Trophoblast cell (in vitro differentiated cells and primary cell): ENCODE data around the gene PAX5.
"Not testable (repeated sequence)": the region's sequence is repeated elsewhere in the genome, so short reads cannot be mapped to it uniquely, and the experiment has no call there.

Source experiments
- DNase-seq, 2 donors: peaks; one replicate each; pipeline ENCODE4 v3.0.0-alpha.2; 2016
- H2AFZ ChIP-seq: 2 replicates; pipeline ENCODE4 v1.6.1; 2013; ENCODE audit warnings: low read length, moderate library complexity, mild to moderate bottlenecking; ENCODE audit not compliant: insufficient read depth, poor library complexity
- H2AK5ac ChIP-seq: 2 replicates; pipeline ENCODE4 v1.6.1; 2013; ENCODE audit warnings: mild to moderate bottlenecking, low read length
- H2BK120ac ChIP-seq: 2 replicates; pipeline ENCODE4 v1.6.1; 2013; ENCODE audit warnings: low read length, mild to moderate bottlenecking, moderate library complexity; ENCODE audit not compliant: insufficient read depth, poor library complexity
- H2BK12ac ChIP-seq: 2 replicates; pipeline ENCODE4 v1.6.1; 2013; ENCODE audit warnings: mild to moderate bottlenecking, low read length, moderate library complexity
- H2BK5ac ChIP-seq: 2 replicates; pipeline ENCODE4 v1.6.1; 2013; ENCODE audit warnings: low read length, low read depth, moderate library complexity, mild to moderate bottlenecking; ENCODE audit not compliant: poor library complexity
- H3K14ac ChIP-seq: 2 replicates; pipeline ENCODE4 v1.6.1; 2013; ENCODE audit warnings: mild to moderate bottlenecking, low read length
- H3K18ac ChIP-seq: 2 replicates; pipeline ENCODE4 v1.6.1; 2013; ENCODE audit warnings: mild to moderate bottlenecking, low read length
- H3K23ac ChIP-seq: 2 replicates; pipeline ENCODE4 v1.6.1; 2013; ENCODE audit warnings: low read length
- H3K27ac ChIP-seq: 2 replicates; pipeline ENCODE4 v1.5.1; 2013; ENCODE audit warnings: low read depth, mild to moderate bottlenecking, inconsistent platforms, low read length, moderate library complexity
- H3K27me3 ChIP-seq: 2 replicates; pipeline ENCODE4 v1.6.1; 2013; ENCODE audit warnings: inconsistent platforms, mild to moderate bottlenecking, low read length, moderate library complexity; ENCODE audit not compliant: insufficient read depth
- H3K36me3 ChIP-seq, 2 experiments: 1 replicate in 1 of 2; 2 replicates in 1 of 2; pipeline ENCODE4 v1.6.1; 2013; ENCODE audit warnings: low read length in 2 of 2, mild to moderate bottlenecking in 2 of 2, moderate library complexity in 1 of 2; ENCODE audit not compliant: insufficient read depth in 2 of 2, control insufficient read depth in 1 of 2
- H3K4ac ChIP-seq: 2 replicates; pipeline ENCODE4 v1.6.1; 2013; ENCODE audit warnings: low read depth, mild to moderate bottlenecking, low read length, moderate library complexity
- H3K4me1 ChIP-seq, 2 experiments: 1 replicate in 1 of 2; 2 replicates in 1 of 2; pipeline ENCODE4 v1.6.1; 2013; ENCODE audit warnings: low read length in 2 of 2, mild to moderate bottlenecking in 2 of 2, moderate library complexity in 1 of 2; ENCODE audit not compliant: insufficient read depth in 2 of 2, control insufficient read depth in 1 of 2
- H3K4me2 ChIP-seq: 2 replicates; pipeline ENCODE4 v1.6.1; 2013; ENCODE audit warnings: inconsistent platforms, mild to moderate bottlenecking, low read length, moderate library complexity
- H3K4me3 ChIP-seq: 2 replicates; pipeline ENCODE4 v1.5.1; 2013; ENCODE audit warnings: mild to moderate bottlenecking, low read depth, low read length, inconsistent platforms
- H3K79me1 ChIP-seq: one replicate; pipeline ENCODE4 v1.6.1; 2013; ENCODE audit warnings: low read length
- H3K79me2 ChIP-seq: 2 replicates; pipeline ENCODE4 v1.6.1; 2013; ENCODE audit warnings: low read length, mild to moderate bottlenecking; ENCODE audit not compliant: control insufficient read depth, insufficient read depth, poor library complexity
- H3K9ac ChIP-seq: 2 replicates; pipeline ENCODE4 v1.6.1; 2013; ENCODE audit warnings: mild to moderate bottlenecking, low read length
- H3K9me3 ChIP-seq: 2 replicates; pipeline ENCODE4 v1.6.1; 2013; ENCODE audit warnings: low read depth, mild to moderate bottlenecking, control low read depth, inconsistent platforms, low read length; ENCODE audit not compliant: insufficient read depth
- H4K12ac ChIP-seq: 2 replicates; pipeline ENCODE4 v1.6.1; 2013; ENCODE audit warnings: low read depth, mild to moderate bottlenecking, low read length, moderate library complexity
- H4K8ac ChIP-seq: 2 replicates; pipeline ENCODE4 v1.6.1; 2013; ENCODE audit warnings: low read depth, mild to moderate bottlenecking, low read length, moderate library complexity
- H4K91ac ChIP-seq: one replicate; pipeline ENCODE4 v1.6.1; 2013; ENCODE audit warnings: low read depth, mild to moderate bottlenecking, low read length, moderate library complexity
- WGBS: extraction: QIAGEN DNeasy Blood & Tissue Kit; methylation state at CpG from one replicate; pipeline ENCODE4 v1.1.7; 2013; ENCODE audit warnings: missing lambda C conversion rate; ENCODE audit not compliant: insufficient read length, insufficient coverage; ENCODE audit errors: extremely low coverage; 5-methylcytosine and 5-hydroxymethylcytosine counted together

PAX5 gene

DNA sequence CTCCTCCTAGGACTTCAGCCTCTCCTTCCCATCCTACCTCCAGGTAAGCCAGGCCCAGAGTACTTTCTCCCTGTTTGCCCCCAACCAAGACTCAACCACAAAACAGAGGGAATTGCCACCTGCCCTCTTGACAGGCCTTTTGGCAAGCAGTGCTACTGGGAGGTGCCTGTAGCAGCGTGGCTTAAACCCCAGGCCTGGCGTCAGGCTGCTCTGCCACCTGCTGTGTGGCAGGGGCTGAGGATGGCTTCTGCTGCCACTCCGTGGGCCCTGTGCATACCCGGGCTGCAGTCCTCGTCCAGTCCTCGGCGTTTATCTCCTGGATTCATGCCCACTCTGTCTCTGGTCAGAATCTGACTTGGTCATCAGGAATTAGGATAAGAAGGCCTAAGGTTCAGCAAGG lies 163.1 kb downstream of the PAX5 start:
- Histone ChIP-seq H3K23ac (no peak overlapping the region), H3K79me1 (no peaks in the 10 kb centered on the region), H3K18ac (no peak overlapping the region), H2AFZ (no peak overlapping the region), H4K8ac (no peak overlapping the region), H3K14ac (no peak overlapping the region), H3K36me3 (no peaks in the 10 kb centered on the region), H3K79me2 (no peaks in the 10 kb centered on the region), H3K27me3 (no peaks in the 10 kb centered on the region), H3K4me2 (no peak overlapping the region), H4K91ac (no peak overlapping the region), H3K9ac (no peak overlapping the region), H3K27ac (no peak overlapping the region), H4K12ac (no peak overlapping the region), H3K4ac (no peak overlapping the region), H2BK5ac (no peak overlapping the region), H3K9me3 (peaks cover 8% of the 10 kb centered on the region), H2AK5ac (no peak overlapping the region), H3K4me1 (no peaks in the 10 kb centered on the region), H2BK120ac (no peak overlapping the region), H3K4me3 (no peak overlapping the region), H2BK12ac (no peak overlapping the region)
- no peak for DNase-seq
- WGBS: no CpG with 5 or more reads among the region's 7 CpGs

DNA sequence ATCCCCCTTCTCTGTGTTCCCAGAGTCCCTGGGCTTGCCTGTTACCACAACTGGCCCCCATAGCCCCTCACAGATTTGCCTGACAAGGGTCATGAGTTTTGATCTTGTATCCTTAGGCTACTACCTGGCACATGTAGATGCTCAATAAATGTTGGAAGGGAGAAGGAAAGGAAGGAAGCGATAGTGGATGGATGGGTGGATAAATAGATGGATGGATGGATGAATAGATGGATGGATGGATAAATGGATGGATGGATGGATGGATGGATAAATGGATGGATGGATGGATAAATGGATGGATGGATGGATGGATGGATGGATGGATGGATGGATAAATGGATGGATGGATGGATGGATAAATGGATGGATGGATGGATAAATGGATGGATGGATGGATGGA lies 164.5 kb downstream of the PAX5 start:
- H2BK120ac ChIP-seq, H3K18ac ChIP-seq, H4K91ac ChIP-seq: not testable (repeated sequence)

DNA sequence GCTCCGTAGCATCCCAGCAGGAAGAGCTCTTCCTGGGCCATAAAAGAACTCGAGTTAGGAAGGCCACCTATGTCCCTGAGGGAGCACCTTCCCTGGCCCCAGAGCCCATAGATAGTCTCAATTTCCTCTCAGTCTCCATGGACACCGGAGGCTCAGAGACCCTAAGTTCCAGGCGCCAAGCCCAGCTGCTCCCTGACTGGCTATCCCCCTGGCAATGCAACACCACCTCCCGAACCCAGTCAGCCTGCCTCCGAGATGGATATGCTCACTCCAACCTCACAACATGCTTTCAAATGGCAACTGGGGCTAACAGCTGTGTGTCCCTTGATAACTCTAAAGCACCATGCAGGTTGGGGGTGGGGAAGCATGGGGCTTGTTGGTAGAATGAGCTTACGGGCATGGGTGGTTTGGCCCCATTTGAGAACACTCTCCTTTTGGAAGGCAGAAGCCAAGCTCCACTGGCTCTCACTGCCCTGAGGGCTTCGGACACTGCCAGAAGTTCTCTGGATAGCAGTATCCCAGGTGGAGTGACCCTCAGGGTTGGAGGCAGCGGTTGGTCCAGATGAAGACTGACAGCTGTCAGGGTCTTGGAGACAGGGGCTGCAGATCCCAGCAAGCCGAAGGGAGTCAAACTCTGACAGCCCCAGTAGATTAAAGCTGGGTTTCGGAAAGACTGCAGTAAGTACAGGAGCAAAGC lies 165.3 kb downstream of the PAX5 start:
- Histone ChIP-seq H3K4ac (no peak overlapping the region), H4K12ac (no peak overlapping the region), H3K27me3 (no peaks in the 10 kb centered on the region), H3K27ac (no peak overlapping the region), H3K4me2 (no peak overlapping the region), H2BK120ac (no peak overlapping the region), H3K36me3 (no peaks in the 10 kb centered on the region), H3K9me3 (peaks cover 7% of the 10 kb centered on the region), H2BK5ac (no peak overlapping the region), H3K14ac (no peak overlapping the region), H3K4me1 (no peaks in the 10 kb centered on the region), H3K18ac (no peak overlapping the region), H2BK12ac (no peak overlapping the region), H2AFZ (no peak overlapping the region), H3K79me1 (no peaks in the 10 kb centered on the region), H3K23ac (no peak overlapping the region), H4K91ac (no peak overlapping the region), H3K4me3 (no peak overlapping the region), H4K8ac (no peak overlapping the region), H2AK5ac (no peak overlapping the region), H3K9ac (no peak overlapping the region), H3K79me2 (no peaks in the 10 kb centered on the region)
- WGBS: no CpG with 5 or more reads among the region's 11 CpGs
- no peak for DNase-seq

More for the DNA sequence above, 164.5 kb downstream of the PAX5 start:
- not testable (repeated sequence) for H3K14ac ChIP-seq, H3K4me2 ChIP-seq, H2BK5ac ChIP-seq, H3K27ac ChIP-seq, H3K79me2 ChIP-seq, H4K8ac ChIP-seq, H2AK5ac ChIP-seq, DNase-seq, H3K4ac ChIP-seq, H2BK12ac ChIP-seq, H3K36me3 ChIP-seq, H2AFZ ChIP-seq, H3K27me3 ChIP-seq, H3K79me1 ChIP-seq, H3K9me3 ChIP-seq, H3K4me1 ChIP-seq, H3K9ac ChIP-seq, H4K12ac ChIP-seq, H3K4me3 ChIP-seq, H3K23ac ChIP-seq
- 100% methylated on average over 1 of the region's 1 CpG for WGBS

DNA sequence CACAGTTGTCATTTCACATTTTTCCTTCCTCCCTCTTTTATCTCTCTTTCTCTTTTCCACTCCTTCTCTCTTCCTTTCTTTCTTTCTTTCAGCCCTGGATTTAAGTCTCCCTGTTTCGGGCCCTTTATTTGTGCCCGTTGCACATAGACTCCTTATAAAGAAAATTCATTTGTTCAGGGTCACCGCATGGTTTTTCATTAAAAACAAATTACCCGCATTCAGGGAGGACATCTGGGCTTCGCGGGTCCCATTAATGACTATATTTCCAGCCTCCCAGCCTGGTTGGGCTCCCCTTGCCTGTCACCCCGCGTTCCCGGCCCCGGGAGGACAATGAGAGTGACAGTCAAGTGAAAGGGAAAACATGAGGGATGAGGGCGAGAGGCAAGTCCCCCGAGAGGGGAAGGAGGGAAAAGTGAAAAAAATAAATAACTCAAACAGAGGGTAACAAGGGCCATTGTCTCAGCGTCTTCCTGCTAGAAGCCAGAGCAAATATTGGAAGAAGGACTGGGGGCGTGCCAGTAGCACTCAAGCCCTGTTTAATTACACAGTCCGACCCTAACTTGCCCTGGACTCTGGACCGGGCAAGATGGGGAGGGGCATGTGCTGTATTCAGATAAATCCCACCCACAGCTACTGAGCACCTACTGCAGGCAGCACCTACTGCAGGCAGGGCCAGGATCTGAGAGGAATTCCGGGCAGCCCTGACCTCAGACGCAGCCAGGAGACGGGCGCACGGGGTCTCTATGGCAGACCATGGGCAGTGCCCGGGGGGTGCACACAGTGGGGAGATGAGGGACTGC lies 166.2 kb downstream of the PAX5 start:
- no peaks in the 10 kb centered on the region for H3K36me3 ChIP-seq
- no peak overlapping the region for H3K18ac ChIP-seq
- H3K23ac ChIP-seq: no peak overlapping the region
- no peaks in the 10 kb centered on the region for H3K27me3 ChIP-seq
- H3K4ac ChIP-seq: no peak overlapping the region
- no peak overlapping the region for H4K8ac ChIP-seq
- H2BK12ac ChIP-seq: no peak overlapping the region
- no CpG with 5 or more reads among the region's 22 CpGs for WGBS
- no peak overlapping the region for H2AK5ac ChIP-seq
- H3K79me1 ChIP-seq: no peaks in the 10 kb centered on the region
- H3K79me2 ChIP-seq: no peaks in the 10 kb centered on the region
- no peak overlapping the region for H2BK5ac ChIP-seq
- H4K91ac ChIP-seq: no peak overlapping the region
- no peak overlapping the region for H3K9ac ChIP-seq
- no peak overlapping the region for H3K14ac ChIP-seq
- no peaks in the 10 kb centered on the region for H3K4me1 ChIP-seq
- no peak for DNase-seq
- no peak overlapping the region for H3K27ac ChIP-seq
- no peak overlapping the region for H3K4me3 ChIP-seq
- H3K9me3 ChIP-seq: peaks cover 7% of the 10 kb centered on the region
- H2AFZ ChIP-seq: no peak overlapping the region
- no peak overlapping the region for H2BK120ac ChIP-seq
- H4K12ac ChIP-seq: no peak overlapping the region
- H3K4me2 ChIP-seq: no peak overlapping the region
